ENCODE measurements around the gene COL12A1. TPM values are rescaled to one million over a fixed set of nuclear protein-coding genes. Genes with fewer than 3 reads are reported as not detected.

Gene COL12A1
- total RNA-seq, 1 experiment from 2014 or later, result 5.5 TPM

GRCh38 chr6:75178757-75179156 lies 27.1 kb downstream of the COL12A1 start:
- DNase-seq (ENCODE audit: low read depth), result no peak

DNA sequence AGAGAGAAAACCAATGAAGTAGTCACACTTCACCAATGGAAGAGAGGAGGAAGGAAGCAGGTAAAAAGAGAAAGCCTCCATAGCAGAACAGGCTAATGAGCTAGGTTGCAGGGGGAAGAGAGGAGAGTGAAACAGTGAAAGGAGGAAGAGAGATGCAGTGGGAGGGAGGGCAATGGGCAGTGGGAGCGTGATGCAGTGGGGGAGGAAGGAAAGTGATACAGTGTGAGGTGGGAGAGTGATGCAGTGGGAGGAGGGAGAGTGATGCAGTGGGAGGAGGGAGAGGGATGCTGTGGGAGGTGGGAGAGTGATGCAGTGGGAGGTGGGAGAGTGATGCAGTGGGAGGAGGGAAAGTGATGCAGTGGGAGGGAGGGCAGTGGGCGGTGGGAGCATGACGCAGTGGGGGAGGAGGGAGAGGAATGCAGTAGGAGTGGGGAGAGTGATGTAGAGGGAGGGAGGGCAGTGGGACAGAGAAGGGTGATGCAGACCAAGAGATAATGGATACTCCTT lies 29.7 kb downstream of the COL12A1 start:
- no peak for DNase-seq (ENCODE audit: low read depth)

DNA sequence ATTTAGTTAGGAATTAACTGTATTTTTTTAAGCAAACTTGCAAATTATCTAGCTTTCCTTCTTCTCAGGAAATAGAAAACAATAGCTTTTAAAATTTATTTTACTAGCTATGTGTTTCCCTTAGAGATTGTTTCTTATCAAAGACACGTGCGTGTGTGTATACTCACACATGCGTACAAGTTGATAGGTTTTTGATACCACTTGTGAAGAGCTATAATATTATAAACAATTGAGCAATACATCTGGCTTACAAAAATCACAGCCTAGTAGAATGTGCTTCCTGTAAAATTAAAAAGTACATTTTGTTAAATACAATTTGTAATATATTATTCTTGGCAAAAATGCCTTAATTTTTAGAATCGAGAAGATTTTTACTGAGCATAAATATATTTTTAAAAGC lies 33.9 kb downstream of the COL12A1 start:
- no peak for DNase-seq (ENCODE audit: low read depth)

- DNase-seq (ENCODE audit: low read depth), result no peak
These were observed 34.3 kb downstream of the COL12A1 start for GRCh38 chr6:75171567-75171966.

- no peak for DNase-seq (ENCODE audit: low read depth)
These were observed 34.9 kb downstream of the COL12A1 start for GRCh38 chr6:75170691-75171560.

GRCh38 chr6:75169689-75170586 lies 35.9 kb downstream of the COL12A1 start:
- no peak for DNase-seq (ENCODE audit: low read depth)

GRCh38 chr6:75167851-75168250 lies 38.0 kb downstream of the COL12A1 start:
- no peak for DNase-seq (ENCODE audit: low read depth)

GRCh38 chr6:75167325-75167724 lies 38.5 kb downstream of the COL12A1 start:
- DNase-seq (ENCODE audit: low read depth), result no peak

DNA sequence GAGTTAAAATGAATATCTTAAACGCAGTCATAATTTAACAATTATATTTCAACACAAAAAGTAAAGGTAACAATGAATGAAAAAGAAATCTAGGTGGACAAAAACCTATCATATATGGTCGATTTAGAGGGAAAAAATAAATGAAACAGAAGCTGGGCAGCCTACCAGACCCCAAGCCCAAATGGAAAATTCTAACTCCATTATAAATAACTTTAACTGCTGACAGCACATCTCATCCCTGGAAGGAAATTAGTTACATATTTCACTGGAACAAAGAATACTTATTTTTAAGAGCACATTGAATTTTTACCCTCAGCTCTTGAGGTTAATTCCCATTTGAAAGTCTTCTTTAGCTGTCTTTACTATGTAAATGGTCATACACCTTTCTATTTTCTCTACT lies 39.1 kb downstream of the COL12A1 start:
- DNase-seq (ENCODE audit: low read depth), result no peak

- no peak for DNase-seq (ENCODE audit: low read depth)
These were observed 39.6 kb downstream of the COL12A1 start for GRCh38 chr6:75166236-75166635.

- no peak for DNase-seq (ENCODE audit: low read depth)
These were observed 47.7 kb downstream of the COL12A1 start for GRCh38 chr6:75158176-75158575.

GRCh38 chr6:75157336-75157735 lies 48.5 kb downstream of the COL12A1 start:
- DNase-seq (ENCODE audit: low read depth), result no peak

DNA sequence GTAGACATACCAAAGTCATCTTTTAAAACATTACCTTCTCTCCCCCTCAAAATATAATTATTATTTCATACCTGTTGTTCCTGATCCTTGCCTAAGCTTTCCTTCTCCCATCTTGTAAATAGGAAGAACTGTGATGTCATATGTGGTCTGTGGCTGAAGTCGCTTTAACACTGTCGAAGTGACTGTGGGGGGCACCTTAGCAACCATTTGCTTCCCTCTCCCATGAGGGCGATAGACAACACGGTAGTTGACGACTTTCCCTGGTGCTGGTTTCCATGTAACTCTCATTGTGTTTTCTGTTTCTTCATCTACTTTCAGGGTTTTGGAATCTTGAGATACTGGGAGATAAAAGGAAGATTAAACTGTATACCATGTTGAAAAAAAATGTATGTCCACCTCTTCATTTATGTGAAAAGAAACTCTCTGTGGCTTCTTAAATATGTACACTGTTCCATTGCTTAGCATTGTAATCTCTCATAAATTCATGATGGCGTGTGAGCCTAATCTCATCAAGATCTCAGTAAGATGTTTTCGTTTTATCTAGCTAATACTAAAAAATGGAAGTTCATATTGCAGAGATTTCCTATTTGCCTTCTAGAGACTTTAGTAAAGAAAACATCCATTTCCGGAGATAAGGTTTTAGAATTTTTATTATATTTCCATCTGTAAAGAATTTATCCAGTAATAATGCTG lies 49.5 kb downstream of the COL12A1 start:
- no peak for DNase-seq (ENCODE audit: low read depth)

- DNase-seq (ENCODE audit: low read depth), result no peak
These were observed 50.2 kb downstream of the COL12A1 start for GRCh38 chr6:75155631-75156030.

- DNase-seq (ENCODE audit: low read depth), result no peak
These were observed 50.9 kb downstream of the COL12A1 start for GRCh38 chr6:75154973-75155372.

DNA sequence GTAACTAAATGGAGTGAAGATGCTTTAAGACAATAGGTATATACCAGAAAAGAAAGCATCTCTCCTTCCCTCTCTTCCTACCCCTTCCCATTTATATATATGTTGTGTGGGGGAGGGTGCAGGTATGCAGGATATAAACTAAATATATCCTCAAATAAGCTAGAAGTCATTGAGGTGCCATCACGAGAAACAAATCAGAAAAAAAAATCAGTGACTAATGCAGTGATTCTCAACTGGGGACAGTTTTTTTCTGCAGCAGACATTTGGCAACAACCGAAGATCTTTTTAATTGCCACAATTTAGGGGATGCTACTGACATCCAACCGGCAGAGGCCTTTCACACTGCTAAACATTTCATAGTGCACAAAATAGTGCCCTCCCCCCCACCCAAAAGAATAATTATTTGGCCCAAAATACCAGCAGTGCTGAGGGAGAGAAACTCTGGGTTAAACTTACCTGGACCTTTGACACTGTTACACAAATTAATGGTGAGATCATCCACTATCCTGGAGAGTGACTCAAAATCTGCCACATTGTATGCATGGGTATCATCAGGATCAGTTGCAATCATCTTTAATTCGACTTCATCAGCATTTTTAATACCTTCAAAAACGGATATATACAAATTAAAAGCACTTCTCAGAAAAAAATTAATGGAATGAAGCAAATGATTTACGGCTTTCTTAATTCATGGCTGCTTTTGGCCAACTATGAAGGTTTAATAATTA lies 55.0 kb downstream of the COL12A1 start:
- DNase-seq (ENCODE audit: low read depth), result peak; percentile 26

GRCh38 chr6:75149696-75150095 lies 56.2 kb downstream of the COL12A1 start:
- DNase-seq (ENCODE audit: low read depth), result no peak

- DNase-seq (ENCODE audit: low read depth), result no peak
These were observed 56.6 kb downstream of the COL12A1 start for GRCh38 chr6:75149240-75149639.

GRCh38 chr6:75147512-75147911 lies 58.3 kb downstream of the COL12A1 start:
- DNase-seq (ENCODE audit: low read depth), result no peak

GRCh38 chr6:75145976-75146375 lies 59.9 kb downstream of the COL12A1 start:
- no peak for DNase-seq (ENCODE audit: low read depth)

- no peak for DNase-seq (ENCODE audit: low read depth)
These were observed 60.6 kb downstream of the COL12A1 start for GRCh38 chr6:75145211-75145610.
